SK-N-SH (cell line): Measurements from ENCODE around the gene NISCH. TPM values are rescaled to one million over a fixed set of nuclear protein-coding genes. Genes with fewer than 3 reads are reported as not detected.

Experiments
- CTCF ChIA-PET: fragments of 300-600, 350-600 bp; formaldehyde crosslinking; extraction: SDS; loops from one replicate; lab custom pipeline; 2021; lab: Yijun Ruan, JAX
- POLR2A ChIA-PET: fragments of 350-600 bp; sonication (Branson Sonifier 250); formaldehyde crosslinking; extraction: SDS; loops from one replicate; lab custom pipeline; 2020; ENCODE audit warnings: antibody characterized with exemption, inconsistent platforms; lab: Yijun Ruan, JAX
- DNase-seq: peaks from one replicate; pipeline ENCODE4 v3.0.0; 2012
- H2AFZ ChIP-seq: fragments of 200-600 bp; sonication (generic); 2 replicates; pipeline ENCODE4 v1.8.1; 2016; ENCODE audit warnings: antibody characterized with exemption, mild to moderate bottlenecking, low read depth
- H3F3A ChIP-seq: fragments of 200-600 bp; sonication (generic); replicated peaks from 2 replicates; pipeline ENCODE3; 2016; ENCODE audit warnings: antibody characterized with exemption, mild to moderate bottlenecking; ENCODE audit not compliant: insufficient read depth
- H3K27ac ChIP-seq, 2 experiments: fragments of 200-500 bp in 1 of 2; fragments of 200-600 bp in 1 of 2; sonication (Bioruptor generic) in 1 of 2; sonication (generic), shearing (Covaris generic) in 1 of 2; 2 replicates each; pipeline versions ENCODE4 v1.5.1 to v1.6.1; 2014 to 2016; ENCODE audit warnings: low read depth in 2 of 2, inconsistent platforms in 1 of 2, low read length in 1 of 2, mild to moderate bottlenecking in 1 of 2, mixed read lengths in 1 of 2
- H3K27me3 ChIP-seq: fragments of 200-600 bp; sonication (generic), shearing (Covaris generic); 2 replicates; pipeline ENCODE4 v1.6.1; 2016; ENCODE audit warnings: mixed run types; ENCODE audit not compliant: insufficient read depth
- H3K36me3 ChIP-seq, 2 experiments: fragments of 200-500 bp in 1 of 2; fragments of 200-600 bp in 1 of 2; sonication (Bioruptor generic) in 1 of 2; sonication (generic) in 1 of 2; replicated peaks in 1 of 2; 2 replicates each; pipeline versions ENCODE3 to v1.5.1; 2014 to 2016; ENCODE audit warnings: low read length in 1 of 2, mild to moderate bottlenecking in 1 of 2; ENCODE audit not compliant: insufficient read depth in 2 of 2, control insufficient read depth in 1 of 2
- H3K4me1 ChIP-seq, 2 experiments: fragments of 200-500 bp in 1 of 2; fragments of 200-600 bp in 1 of 2; sonication (Bioruptor generic) in 1 of 2; sonication (generic), shearing (Covaris generic) in 1 of 2; 2 replicates each; pipeline versions ENCODE4 v1.5.1 to v1.6.1; 2014 to 2016; ENCODE audit warnings: low read depth in 1 of 2, low read length in 1 of 2, mixed run types in 1 of 2; ENCODE audit not compliant: insufficient read depth in 2 of 2, control insufficient read depth in 1 of 2
- H3K4me2 ChIP-seq: fragments of 200-600 bp; sonication (generic), shearing (Covaris generic); 2 replicates; pipeline ENCODE4 v1.6.1; 2017; ENCODE audit warnings: mixed run types
- H3K4me3 ChIP-seq, 2 experiments: fragments of 200-500 bp in 1 of 2; fragments of 200-600 bp in 1 of 2; sonication (Bioruptor generic) in 1 of 2; sonication (generic), shearing (Covaris generic) in 1 of 2; 2 replicates each; pipeline versions ENCODE4 v1.5.1 to v1.8.1; 2014 to 2016; ENCODE audit warnings: low read depth in 2 of 2, inconsistent platforms in 1 of 2, low read length in 1 of 2, mild to moderate bottlenecking in 1 of 2, mixed read lengths in 1 of 2, moderate library complexity in 1 of 2
- H3K79me2 ChIP-seq: fragments of 200-600 bp; sonication (generic); 2 replicates; pipeline ENCODE4 v1.8.1; 2017; ENCODE audit warnings: mild to moderate bottlenecking; ENCODE audit not compliant: insufficient read depth
- H3K9ac ChIP-seq: fragments of 200-600 bp; sonication (generic); 2 replicates; pipeline ENCODE4 v1.6.1; 2017; ENCODE audit warnings: mixed run types
- H3K9me2 ChIP-seq: fragments of 200-600 bp; sonication (generic); 2 replicates; pipeline ENCODE4 v1.6.1; 2017; ENCODE audit warnings: mixed run types
- H3K9me3 ChIP-seq: fragments of 200-600 bp; sonication (generic); 2 replicates; pipeline ENCODE4 v1.6.1; 2017; ENCODE audit warnings: mixed run types, mild to moderate bottlenecking, moderate library complexity
- H4K20me1 ChIP-seq: fragments of 200-600 bp; sonication (generic); 2 replicates; pipeline ENCODE4 v1.6.1; 2017; ENCODE audit warnings: mild to moderate bottlenecking, mixed run types; ENCODE audit not compliant: insufficient read depth
- CHD2 ChIP-seq: fragments of 150-350 bp; IDR thresholded peaks from 2 replicates; pipeline ENCODE4 v1.6.1; 2018; ENCODE audit warnings: low read length; ENCODE audit not compliant: partially characterized antibody
- GATA2 ChIP-seq: sonication (generic); formaldehyde crosslinking; IDR thresholded peaks from 2 replicates; pipeline ENCODE4 v1.5.0; 2020; ENCODE audit warnings: mild to moderate bottlenecking, missing genetic modification reagents
- JUND ChIP-seq: IDR thresholded peaks from 2 replicates; pipeline ENCODE4 v1.4.0; 2012
- MEF2A ChIP-seq: IDR thresholded peaks from 2 replicates; pipeline ENCODE4 v1.4.0; 2012; ENCODE audit warnings: low read depth, borderline replicate concordance
- MXI1 ChIP-seq: IDR thresholded peaks from 2 replicates; pipeline ENCODE4 v1.6.1; 2012; ENCODE audit warnings: mild to moderate bottlenecking, low read depth, low read length, improper control_type of control experiment
- RAD21 ChIP-seq: IDR thresholded peaks from 2 replicates; pipeline ENCODE4 v1.6.1; 2012; ENCODE audit warnings: mild to moderate bottlenecking, low read length
- RCOR1 ChIP-seq: fragments of 150-350 bp; IDR thresholded peaks from 2 replicates; pipeline ENCODE4 v1.6.1; 2017; ENCODE audit warnings: antibody characterized with exemption, low read length
- REST ChIP-seq: IDR thresholded peaks from 2 replicates; pipeline ENCODE4 v1.6.1; 2012; ENCODE audit warnings: mild to moderate bottlenecking, low read depth, low read length, moderate library complexity
- RFX5 ChIP-seq: IDR thresholded peaks from 2 replicates; pipeline ENCODE4 v1.6.1; 2012; ENCODE audit warnings: mild to moderate bottlenecking, improper control_type of control experiment, low read length
- SMC3 ChIP-seq: IDR thresholded peaks from 2 replicates; pipeline ENCODE4 v1.6.1; 2012; ENCODE audit warnings: low read depth, low read length, improper control_type of control experiment
- TEAD4 ChIP-seq: IDR thresholded peaks from 2 replicates; pipeline ENCODE4 v1.4.0; 2012; ENCODE audit warnings: mild to moderate bottlenecking, borderline replicate concordance; ENCODE audit not compliant: insufficient read depth
- WGBS: methylation state at CpG from one replicate; pipeline ENCODE4 v1.1.6; 2017; ENCODE audit warnings: low lambda C conversion rate; 5-methylcytosine and 5-hydroxymethylcytosine counted together
- polyA plus RNA-seq, 3 experiments: library from polyadenylated mRNA; depleted of rRNA; stranded (reverse); fragments of >200 nt; gene quantifications; 2 replicates each; pipeline ENCODE4 v1.2.3, GENCODE V29; 2012
- TF ChIP-seq, protein P1 (sequence below): IDR thresholded peaks from 2 replicates; pipeline ENCODE4 v1.4.0; 2012; ENCODE audit warnings: low read depth

NISCH gene
- polyA plus RNA-seq, 1 of the 3 experiments (the other 2 are of a cell fraction) = 77.5 TPM

- 61% methylated on average over 11 of the region's 11 CpGs for WGBS
- POLR2A ChIA-PET = no interaction called here
- H3K79me2 ChIP-seq = peaks cover 46% of the 10 kb centered on the region
These were observed 494 bp upstream of the NISCH start for GRCh38 chr3:52454938-52455282.

DNA sequence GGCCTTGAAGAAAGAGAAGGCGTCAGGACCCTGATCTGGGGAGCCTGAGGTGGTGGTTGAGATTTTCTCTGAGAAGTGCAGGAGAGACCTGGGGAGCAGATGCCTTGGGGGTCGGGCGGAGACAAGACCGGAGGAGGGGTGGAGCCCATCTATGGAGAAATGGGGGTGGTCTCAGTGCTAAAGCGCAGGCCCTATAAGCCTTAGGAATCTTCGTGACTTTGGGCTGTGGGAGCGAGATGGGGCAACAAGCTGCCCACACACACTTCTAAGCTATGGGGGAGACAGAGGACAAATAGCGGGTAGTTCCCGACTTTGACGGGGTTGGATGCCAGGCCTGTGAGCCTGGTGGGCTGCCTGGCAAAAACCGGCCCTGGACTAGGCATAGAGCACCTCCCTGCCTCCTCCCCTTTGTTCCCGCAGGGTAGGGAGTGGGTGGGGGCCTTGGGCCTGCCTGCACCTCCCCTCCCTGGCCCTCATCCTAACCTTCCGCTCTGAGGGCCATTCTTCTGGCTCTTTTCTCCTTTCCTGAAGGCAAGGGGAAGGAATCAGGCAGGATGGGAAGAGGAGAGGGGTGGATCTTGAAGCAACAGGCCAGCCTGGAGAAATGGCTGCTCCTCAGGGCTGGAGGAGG, 880 bp downstream of the NISCH start:
- 15% methylated on average over 6 of the region's 13 CpGs for WGBS
- Histone ChIP-seq H3K27ac (peak overlapping the region; percentile 52 to 81; a peak in 3 of 4 replicates), H3K4me2 (peak overlapping the region; percentile 99), H3K27me3 (no peaks in the 10 kb centered on the region), H3K4me3 (peak overlapping the region; percentile 89), H3K9me3 (no peaks in the 10 kb centered on the region), H3K9me2 (no peaks in the 10 kb centered on the region), H4K20me1 (peaks cover 12% of the 10 kb centered on the region), H3K9ac (peak overlapping the region; percentile 97), H3K79me2 (peaks cover 60% of the 10 kb centered on the region), H3K4me1 (peaks cover 8 to 26% of the 10 kb centered on the region in 2 experiments), H3K36me3 (peaks cover 32 to 37% of the 10 kb centered on the region in 2 experiments), H3F3A (peaks cover 8% of the 10 kb centered on the region), H2AFZ (peak overlapping the region; percentile 50; the same call in 1 of the 2 replicates)
- POLR2A ChIA-PET = interaction anchor here (1.1 to 1.4 kb wide), 2 partner anchors 11 to 80 kb away, joined by 3 to 4 read pairs; partner anchors contain the start of gene UQCC5
- peak; percentile 71 for DNase-seq
- CTCF ChIA-PET = interaction anchor here (0.6 to 16.5 kb wide), 5 partner anchors 9 to 253 kb away, joined by 3 to 578 read pairs (median 32); no protein-coding TSS in a partner anchor
- TF ChIP-seq CHD2 = peak; percentile 27
- 0 out of 2 replicates have a peak, but pooled peaks have one; percentile 6 for TF ChIP-seq RCOR1
- TF ChIP-seq MXI1 = peak; percentile 29; the same call in 1 of the 2 replicates
- TF ChIP-seq, protein P1, sequence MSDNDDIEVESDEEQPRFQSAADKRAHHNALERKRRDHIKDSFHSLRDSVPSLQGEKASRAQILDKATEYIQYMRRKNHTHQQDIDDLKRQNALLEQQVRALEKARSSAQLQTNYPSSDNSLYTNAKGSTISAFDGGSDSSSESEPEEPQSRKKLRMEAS = no peak

More at GRCh38 chr3:52454938-52455282, 494 bp upstream of the NISCH start:
- no peak for TF ChIP-seq RAD21
- TF ChIP-seq SMC3 = no peak
- TF ChIP-seq REST = no peak
- TF ChIP-seq MEF2A = no peak
- no peak for TF ChIP-seq GATA2 (CRISPR knock-in tag)
- TF ChIP-seq JUND = no peak
- no peak for TF ChIP-seq RFX5
- TF ChIP-seq TEAD4 = no peak
- no peak for TF ChIP-seq MXI1
- H3K9me3 ChIP-seq = no peaks in the 10 kb centered on the region
- peaks cover 8 to 29% of the 10 kb centered on the region in 2 experiments for H3K4me1 ChIP-seq
- H3K27ac ChIP-seq = peak overlapping the region; percentile 10 to 29; a peak in 2 of 4 replicates
- H3F3A ChIP-seq = peaks cover 4% of the 10 kb centered on the region
- no peaks in the 10 kb centered on the region for H3K27me3 ChIP-seq
- no peaks in the 10 kb centered on the region for H3K9me2 ChIP-seq
- H3K4me3 ChIP-seq = peak overlapping the region; percentile 89
- H2AFZ ChIP-seq = peak overlapping the region; percentile 82
- H3K36me3 ChIP-seq = peaks cover 23 to 24% of the 10 kb centered on the region in 2 experiments
- H3K9ac ChIP-seq = peak overlapping the region; percentile 15; the same call in 1 of the 2 replicates
- peak overlapping the region; percentile 99 for H3K4me2 ChIP-seq
- CTCF ChIA-PET = interaction anchor here (0.6 to 16.5 kb wide), 4 partner anchors 18 to 99 kb away, joined by 3 to 578 read pairs (median 4); no protein-coding TSS in a partner anchor
- no peak for DNase-seq
- peaks cover 6% of the 10 kb centered on the region for H4K20me1 ChIP-seq
